OCI-M2 (cell line): Measurements from ENCODE around the gene C1QTNF1.

ENCODE experiments used
- DNase-seq: peaks from one replicate; lab custom pipeline; 2025; ENCODE audit not compliant: unreplicated experiment; lab: John Stamatoyannopoulos, UW

Gene C1QTNF1

DNA sequence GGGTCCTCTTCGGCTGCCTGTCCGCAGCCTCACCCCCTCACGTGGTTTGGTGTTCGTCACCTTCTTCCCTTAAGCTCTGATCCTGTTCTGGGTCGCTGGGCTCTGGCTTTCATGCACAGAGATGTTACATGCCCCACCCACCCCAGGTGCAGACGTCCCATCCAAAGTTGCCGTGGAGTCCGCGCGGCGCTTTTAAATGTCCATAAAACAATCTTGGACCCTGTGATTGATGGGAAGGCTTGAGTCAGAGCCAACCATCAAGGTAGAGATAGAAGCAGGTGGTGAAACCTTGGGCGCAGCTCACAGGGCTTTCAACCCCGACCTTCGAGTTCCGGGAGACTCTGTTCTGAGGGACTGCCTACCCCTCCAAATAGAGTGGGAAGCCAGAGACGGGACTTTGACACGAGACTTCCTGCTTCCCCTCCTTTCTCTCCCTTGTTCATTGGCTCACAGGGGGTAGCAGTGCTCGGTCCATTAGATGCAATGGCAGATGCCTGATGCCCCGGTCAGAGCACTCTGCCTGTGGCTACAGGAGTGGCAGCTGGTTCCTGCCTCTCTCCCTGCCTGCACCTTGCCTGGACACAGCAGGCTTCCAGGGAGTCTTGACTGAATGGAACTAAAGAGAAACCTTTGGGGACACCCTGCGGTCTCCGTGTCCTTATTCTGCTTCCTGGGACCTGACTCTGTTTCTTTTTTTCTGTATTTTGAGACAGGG is 54.7 kb downstream of the C1QTNF1 start:
- DNase-seq, result no peak

DNA sequence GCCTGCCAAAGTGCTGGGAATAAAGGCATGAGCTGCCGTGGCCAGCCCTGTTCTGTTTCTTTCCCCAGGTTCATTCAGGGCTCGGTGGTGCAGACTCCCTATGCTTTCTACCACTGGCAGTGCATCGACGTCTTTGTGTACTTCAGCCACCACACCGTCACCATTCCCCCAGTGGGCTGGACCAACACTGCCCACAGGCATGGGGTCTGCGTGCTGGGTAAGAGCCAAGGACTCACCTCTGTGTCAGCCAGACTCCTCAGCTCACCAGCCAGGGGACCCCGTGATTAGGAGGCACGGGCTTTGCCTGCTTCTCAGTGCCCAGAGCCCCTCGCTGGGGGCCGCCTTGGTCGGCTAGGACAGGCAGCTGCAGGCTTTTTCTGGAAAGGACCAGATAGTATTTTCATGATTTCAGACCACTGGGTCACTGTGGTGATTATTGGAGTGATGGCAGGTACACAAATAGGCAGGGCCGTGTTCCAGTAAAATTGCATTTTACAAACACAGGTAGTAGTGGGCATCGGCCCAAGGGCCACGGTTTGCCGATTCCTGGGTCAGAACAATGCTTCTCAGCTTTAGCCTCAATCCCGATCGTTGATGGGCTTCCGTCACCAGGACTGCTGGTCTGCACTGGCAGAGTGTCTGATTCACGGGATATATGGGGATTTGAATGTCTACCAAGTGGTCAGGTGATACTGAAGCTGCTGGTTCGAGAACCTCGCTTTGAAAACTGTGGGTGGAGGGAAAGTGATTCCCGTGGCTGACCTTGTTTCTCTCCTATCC is 55.6 kb downstream of the C1QTNF1 start:
- no peak for DNase-seq

GRCh38 chr17:79080349-79080748 is 56.4 kb downstream of the C1QTNF1 start:
- DNase-seq, result no peak

- no peak for DNase-seq
Observed at GRCh38 chr17:79080761-79081290, 56.9 kb downstream of the C1QTNF1 start.

- no peak for DNase-seq
Observed at GRCh38 chr17:79081571-79082276, 57.8 kb downstream of the C1QTNF1 start.

- DNase-seq, result no peak
Observed at GRCh38 chr17:79082311-79083190, 58.6 kb downstream of the C1QTNF1 start.

DNA sequence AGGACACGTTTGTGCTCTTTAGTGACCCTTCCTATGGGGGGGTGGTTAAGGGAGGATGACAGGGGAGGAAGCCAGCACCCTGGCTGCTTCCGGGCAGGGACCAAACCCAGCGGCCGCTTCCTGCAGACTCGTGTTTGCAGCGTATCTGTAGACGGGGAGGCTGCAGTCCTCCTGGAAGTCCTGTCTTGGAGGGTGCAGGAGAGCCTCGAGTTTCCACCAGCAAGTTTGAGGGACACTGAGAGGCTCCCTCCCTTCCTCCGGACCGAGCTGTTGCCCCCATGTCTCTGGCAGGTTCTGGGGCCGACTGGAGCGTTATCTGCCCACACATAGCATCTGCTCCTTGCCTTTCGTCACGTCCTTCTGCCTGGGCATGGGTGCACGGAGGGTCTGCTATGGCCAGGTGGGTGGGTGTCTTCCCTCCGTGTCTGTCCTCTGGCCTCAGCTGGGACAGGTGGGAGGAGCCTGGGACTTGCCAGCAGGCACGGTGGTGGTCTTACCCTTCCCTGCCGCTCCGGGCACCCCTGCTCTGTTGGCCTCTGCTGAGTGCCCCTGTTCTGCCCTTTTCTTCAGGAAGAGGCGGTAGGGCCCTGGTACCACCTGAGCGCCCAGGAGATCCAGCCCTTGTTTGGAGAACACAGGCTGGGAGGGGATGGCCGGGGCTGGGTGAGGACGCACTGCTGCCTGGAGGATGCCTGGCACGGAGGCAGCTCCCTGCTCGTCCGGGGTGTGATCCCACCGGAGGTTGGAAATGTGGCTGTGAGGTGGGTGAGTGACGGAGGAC is 59.4 kb downstream of the C1QTNF1 start:
- DNase-seq, result no peak

- DNase-seq, result no peak
Observed at GRCh38 chr17:79084291-79085153, 60.6 kb downstream of the C1QTNF1 start.

DNA sequence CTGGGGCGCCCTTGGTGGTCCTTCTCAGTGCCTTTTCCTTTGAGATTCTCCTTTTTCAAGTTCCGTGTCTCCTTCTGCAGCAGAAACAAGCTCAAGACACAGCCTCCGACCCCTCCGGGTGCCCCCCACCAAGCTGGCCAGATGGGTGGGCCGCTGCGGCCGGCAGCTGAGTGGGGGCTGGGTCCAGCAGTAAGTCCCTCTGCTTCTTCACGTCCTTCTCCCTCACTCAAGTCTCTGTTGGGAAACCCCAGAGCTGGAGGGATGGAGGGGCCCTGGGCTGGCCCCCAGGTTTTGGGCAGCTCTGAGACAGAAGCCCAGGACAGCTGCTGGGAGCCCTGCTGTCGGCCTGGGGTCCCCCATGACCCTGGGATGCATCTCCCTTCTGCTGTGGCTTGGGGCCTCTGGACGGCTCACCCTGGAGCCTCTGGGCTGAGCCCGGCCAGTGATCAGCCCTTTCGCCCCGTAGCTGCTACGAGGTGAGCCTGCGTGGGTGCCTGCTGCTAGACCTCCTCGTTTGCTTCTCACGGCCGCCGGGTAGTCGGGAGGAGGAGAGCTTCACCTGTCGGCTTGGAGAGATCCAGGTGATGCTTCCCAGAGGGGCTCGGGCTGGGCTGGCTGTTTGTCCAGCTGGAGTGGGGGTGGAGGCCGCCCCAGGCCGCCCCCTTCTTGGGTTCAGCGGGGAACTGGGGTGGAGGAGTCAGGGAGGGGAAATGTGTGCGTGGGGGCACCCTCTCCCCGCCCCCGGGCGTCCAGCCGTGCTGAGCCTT is 61.4 kb downstream of the C1QTNF1 start:
- DNase-seq, result no peak

DNA sequence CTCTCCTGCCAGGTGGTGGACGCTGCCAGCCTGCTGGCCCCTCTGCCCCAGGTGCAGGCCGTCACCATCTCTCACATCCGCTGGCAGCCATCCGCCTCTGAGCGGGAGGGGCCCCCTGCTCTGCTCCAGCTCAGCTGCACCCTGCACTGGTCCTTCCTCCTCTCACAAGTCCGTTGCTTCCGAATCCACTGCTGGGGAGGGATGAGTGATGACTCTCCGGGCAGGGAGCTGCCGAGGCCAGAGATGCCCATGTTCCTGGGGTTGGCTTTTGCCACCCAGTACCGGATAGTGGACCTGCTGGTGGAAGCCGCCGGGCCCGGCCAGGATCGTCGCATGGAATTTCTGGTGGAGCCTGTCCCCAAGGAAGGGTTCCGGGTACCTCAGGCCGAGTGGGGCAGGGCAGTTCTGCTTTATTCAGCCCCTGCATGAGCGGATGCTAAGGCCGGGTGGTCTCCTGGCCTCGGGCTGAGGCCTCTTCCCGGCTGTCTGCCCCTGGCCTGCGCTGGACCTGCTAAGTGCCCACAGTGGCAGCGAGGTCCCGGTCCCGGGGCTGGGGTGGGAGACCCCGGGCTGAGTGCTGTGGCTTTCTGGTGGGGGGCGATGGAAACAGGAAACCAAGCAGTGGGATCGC is 62.1 kb downstream of the C1QTNF1 start:
- DNase-seq, result no peak

DNA sequence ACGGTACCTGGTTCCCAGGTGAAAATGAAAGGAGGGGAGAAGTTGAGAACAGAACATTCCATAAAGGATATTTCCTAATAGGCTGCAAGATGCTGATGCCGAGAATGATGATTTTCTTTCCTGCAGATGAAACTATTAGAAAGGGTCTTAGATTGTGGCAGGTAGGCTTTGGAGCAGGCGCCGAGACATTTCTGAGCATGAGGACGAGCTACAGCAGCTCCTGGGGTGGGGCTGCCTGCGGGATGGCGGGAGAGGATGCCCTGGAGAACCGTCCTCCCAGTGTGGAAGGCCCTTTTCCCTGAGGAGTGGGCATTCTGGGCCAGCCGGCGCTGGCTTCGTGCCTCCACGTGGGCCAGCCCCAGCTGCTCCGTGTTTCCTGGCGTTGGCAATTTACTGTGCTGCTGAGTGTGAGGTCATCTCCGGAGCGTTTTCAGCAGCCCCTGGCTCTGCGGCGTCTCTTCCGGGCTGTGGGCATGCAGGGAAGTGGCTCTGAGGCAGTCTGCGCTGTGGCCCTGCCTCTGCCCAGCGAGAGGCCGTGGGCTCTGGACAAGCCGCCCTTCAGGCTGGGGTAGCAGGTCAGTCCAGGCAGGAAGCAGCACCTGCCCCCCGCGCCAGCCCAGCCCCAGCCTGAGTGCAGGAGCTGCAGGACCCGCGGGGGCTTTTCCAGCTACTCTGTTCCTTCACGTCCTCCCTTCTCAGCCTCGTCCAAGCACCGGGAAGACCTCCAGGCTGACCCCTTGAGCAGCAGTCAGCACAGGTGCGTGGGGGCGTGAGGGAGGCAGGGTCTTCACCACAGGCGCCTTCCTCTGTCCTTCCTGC is 62.8 kb downstream of the C1QTNF1 start:
- no peak for DNase-seq

DNA sequence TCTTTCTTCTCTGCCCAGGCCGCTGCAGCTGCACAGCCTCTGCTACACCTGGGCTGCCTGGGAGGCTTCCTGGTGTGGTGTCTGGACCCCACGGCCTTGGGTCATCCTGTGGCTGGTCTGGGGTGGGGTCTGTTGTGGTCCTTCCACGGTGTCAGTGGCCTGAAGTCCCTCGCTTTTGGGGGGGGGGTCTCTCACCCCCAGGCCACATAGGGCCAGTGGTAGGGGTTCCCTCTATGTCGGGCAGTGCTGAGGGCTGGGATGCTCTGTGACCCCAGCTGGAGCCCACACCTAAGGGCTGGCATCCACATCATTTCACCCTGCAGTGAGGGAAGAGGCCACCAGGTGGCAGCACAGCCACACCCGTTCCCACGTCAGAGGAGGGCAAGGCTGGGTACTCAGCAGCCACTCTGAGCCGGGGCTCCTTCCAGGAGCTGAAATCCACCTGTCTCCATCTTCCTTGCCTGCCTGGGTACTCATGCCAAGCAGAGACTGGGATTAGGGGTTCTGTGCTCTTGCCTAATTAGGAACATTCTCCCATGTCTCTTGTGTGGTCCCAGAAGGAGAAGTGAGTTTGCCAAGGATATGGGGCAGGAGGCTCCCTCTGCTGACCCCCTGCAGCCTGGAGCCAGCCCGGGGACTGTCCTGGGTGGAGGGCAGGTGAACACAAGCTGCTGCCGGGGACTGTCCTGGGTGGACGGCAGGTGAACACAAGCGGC is 63.6 kb downstream of the C1QTNF1 start:
- no peak for DNase-seq

- no peak for DNase-seq
Observed at GRCh38 chr17:79088247-79088996, 64.5 kb downstream of the C1QTNF1 start.

- DNase-seq, result no peak
Observed at GRCh38 chr17:79088997-79089328, 65.0 kb downstream of the C1QTNF1 start.

GRCh38 chr17:79089720-79090442 is 65.9 kb downstream of the C1QTNF1 start:
- no peak for DNase-seq
